Head of caudate nucleus (tissue), 42 donors: Measurements from ENCODE around the gene SLC25A42.
"Not testable (repeated sequence)": the region's sequence is repeated elsewhere in the genome, so short reads cannot be mapped to it uniquely, and the experiment has no call there.

Experiments used
- DNase-seq, 42 donors: peaks; one replicate each; pipeline versions ENCODE4 v3.0.0 to v3.0.0-alpha.2; 2020 to 2021; ENCODE audit warnings: mixed read lengths in 7 of 42
- intact Hi-C: fragments of 100-400 bp; cut with DNase I; formaldehyde crosslinking; loops from one replicate; pipeline ENCODE4 v1.15.0; 2022

The SLC25A42 gene

GRCh38 chr19:19145684-19146608 is 82.2 kb downstream of the SLC25A42 start:
- intact Hi-C loops: no loop called here
- peak; percentile 23 to 93 (median 80) for DNase-seq

- no peak for DNase-seq
- intact Hi-C loops: no loop called here
These were observed 83.1 kb downstream of the SLC25A42 start for GRCh38 chr19:19146865-19147264.

- DNase-seq: no peak
- intact Hi-C loops: no loop called here
These were observed 83.5 kb downstream of the SLC25A42 start for GRCh38 chr19:19147344-19147743.

GRCh38 chr19:19148504-19148903 is 84.7 kb downstream of the SLC25A42 start:
- intact Hi-C loops, DNase-seq: not testable (repeated sequence)

- intact Hi-C loops: no loop called here
- DNase-seq: no peak
These were observed 85.6 kb downstream of the SLC25A42 start for GRCh38 chr19:19149435-19149834.

- no peak for DNase-seq
These were observed 87.6 kb downstream of the SLC25A42 start for GRCh38 chr19:19151418-19151817.

GRCh38 chr19:19152668-19153384 is 89.0 kb downstream of the SLC25A42 start:
- no peak for DNase-seq
- intact Hi-C loops: no loop called here

More at GRCh38 chr19:19151418-19151817, 87.6 kb downstream of the SLC25A42 start:
- intact Hi-C loops: no loop called here

- no peak for DNase-seq
- intact Hi-C loops: no loop called here
These were observed 91.1 kb downstream of the SLC25A42 start for GRCh38 chr19:19154768-19155494.

- intact Hi-C loops: no loop called here
- DNase-seq: no peak
These were observed 91.9 kb downstream of the SLC25A42 start for GRCh38 chr19:19155495-19156219.

- no peak for DNase-seq
- intact Hi-C loops: no loop called here
These were observed 94.0 kb downstream of the SLC25A42 start for GRCh38 chr19:19157808-19158207.

- DNase-seq: no peak
- intact Hi-C loops: no loop called here
These were observed 95.7 kb downstream of the SLC25A42 start for GRCh38 chr19:19159534-19159933.

GRCh38 chr19:19160461-19161035 is 96.8 kb downstream of the SLC25A42 start:
- intact Hi-C loops: no loop called here

GRCh38 chr19:19162495-19162894 is 98.7 kb downstream of the SLC25A42 start:
- DNase-seq: no peak
- intact Hi-C loops: no loop called here

More at GRCh38 chr19:19160461-19161035, 96.8 kb downstream of the SLC25A42 start:
- DNase-seq: no peak
